H1 (cell line): ENCODE measurements around the gene NMNAT3. TPM values are rescaled to one million over a fixed set of nuclear protein-coding genes. Genes with fewer than 3 reads are reported as not detected.

Experiments used
- CTCF ChIA-PET: fragments of 300-600 bp; sonication (Branson Sonifier 250); formaldehyde crosslinking; loops from one replicate; lab custom pipeline; 2021; ENCODE audit not compliant: partially characterized antibody; lab: Charles Lee
- POLR2A ChIA-PET: fragments of 300-600 bp; sonication (Branson Sonifier 250); formaldehyde crosslinking; loops from one replicate; lab custom pipeline; 2021; ENCODE audit warnings: inconsistent platforms; ENCODE audit not compliant: partially characterized antibody; lab: Charles Lee
- DNase-seq, 2 experiments: peaks; one replicate each; pipeline versions ENCODE4 v3.0.0 to v3.0.0-alpha.2; 2010 to 2022; ENCODE audit warnings: low spot score in 2 of 2, low read depth in 1 of 2, mixed read lengths in 1 of 2
- FAIRE-seq: peaks from 2 replicates; lab custom pipeline; 2011; peaks lifted over from hg19 to GRCh38; lab: Jason Lieb, UNC
- H2AFZ ChIP-seq: 2 replicates; pipeline ENCODE4 v1.8.1; 2012; ENCODE audit warnings: low read length, inconsistent platforms
- H2AK5ac ChIP-seq: 2 replicates; pipeline ENCODE4 v1.6.1; 2013; ENCODE audit warnings: low read depth, low read length
- H2BK120ac ChIP-seq: replicated peaks from 2 replicates; pipeline ENCODE3; 2013; ENCODE audit warnings: low read depth, low read length, inconsistent platforms
- H2BK12ac ChIP-seq: 2 replicates; pipeline ENCODE4 v1.6.1; 2013; ENCODE audit warnings: low read depth, low read length
- H2BK15ac ChIP-seq: 2 replicates; pipeline ENCODE4 v1.6.1; 2013; ENCODE audit warnings: low read length
- H2BK20ac ChIP-seq: 2 replicates; pipeline ENCODE4 v1.6.1; 2013; ENCODE audit warnings: low read length
- H2BK5ac ChIP-seq: 2 replicates; pipeline ENCODE4 v1.6.1; 2013; ENCODE audit warnings: low read depth, low read length
- H3K14ac ChIP-seq: 2 replicates; pipeline ENCODE4 v1.6.1; 2013; ENCODE audit warnings: inconsistent platforms; ENCODE audit not compliant: insufficient read length
- H3K18ac ChIP-seq: 2 replicates; pipeline ENCODE4 v1.6.1; 2013; ENCODE audit warnings: low read length; ENCODE audit errors: extremely low read depth
- H3K23ac ChIP-seq: 2 replicates; pipeline ENCODE4 v1.6.1; 2013; ENCODE audit warnings: inconsistent platforms; ENCODE audit not compliant: insufficient read length
- H3K23me2 ChIP-seq: 2 replicates; pipeline ENCODE4 v1.6.1; 2013; ENCODE audit warnings: low read depth, low read length
- H3K27ac ChIP-seq: 2 replicates; pipeline ENCODE4 v1.6.1; 2011; ENCODE audit warnings: low read depth, low read length, inconsistent platforms
- H3K27me3 ChIP-seq, 4 experiments: replicated peaks in 1 of 4; 1 replicate in 1 of 4; 2 replicates in 3 of 4; pipeline versions ENCODE4 v1.6.1 to v1.8.1; 2011 to 2013; ENCODE audit warnings: low read length in 3 of 4, mild to moderate bottlenecking in 3 of 4, inconsistent platforms in 2 of 4, mixed read lengths in 2 of 4, moderate library complexity in 1 of 4; ENCODE audit not compliant: control insufficient read depth in 3 of 4, insufficient read depth in 3 of 4; ENCODE audit errors: extremely low read depth in 1 of 4
- H3K36me3 ChIP-seq, 4 experiments: 2 replicates each; pipeline versions ENCODE4 v1.6.1 to v1.8.1; 2011 to 2013; ENCODE audit warnings: mild to moderate bottlenecking in 4 of 4, low read length in 3 of 4, moderate library complexity in 2 of 4, control low read depth in 1 of 4, inconsistent platforms in 1 of 4; ENCODE audit not compliant: insufficient read depth in 4 of 4, control insufficient read depth in 2 of 4
- H3K4ac ChIP-seq: replicated peaks from 2 replicates; pipeline ENCODE3; 2013; ENCODE audit warnings: low read length, low read depth, mixed read lengths, inconsistent platforms; ENCODE audit not compliant: insufficient read length
- H3K4me1 ChIP-seq, 4 experiments: replicated peaks in 1 of 4; 1 replicate in 1 of 4; 2 replicates in 3 of 4; pipeline versions ENCODE4 v1.6.1 to v1.8.1; 2011 to 2013; ENCODE audit warnings: low read length in 3 of 4, inconsistent platforms in 2 of 4, mixed read lengths in 1 of 4; ENCODE audit not compliant: insufficient read depth in 4 of 4, control insufficient read depth in 3 of 4
- H3K4me2 ChIP-seq, 2 experiments: 2 replicates each; pipeline versions ENCODE4 v1.6.1 to v1.8.1; 2011 to 2013; ENCODE audit warnings: low read depth in 2 of 2, low read length in 2 of 2, control low read depth in 1 of 2, inconsistent platforms in 1 of 2, mild to moderate bottlenecking in 1 of 2; ENCODE audit not compliant: insufficient read depth in 1 of 2
- H3K4me3 ChIP-seq, 4 experiments: fragments of 200-600, 300-600 bp in 1 of 4; sonication (generic), shearing (Covaris generic), sonication (Bioruptor Twin) in 1 of 4; 2 replicates each; pipeline versions ENCODE4 v1.5.1 to v1.8.1; 2011 to 2016; ENCODE audit warnings: low read length in 4 of 4, low read depth in 3 of 4, control low read depth in 2 of 4, inconsistent platforms in 2 of 4, mild to moderate bottlenecking in 2 of 4, mixed read lengths in 1 of 4, moderate library complexity in 1 of 4; ENCODE audit not compliant: insufficient read depth in 2 of 4; ENCODE audit errors: extremely low read depth in 1 of 4
- H3K56ac ChIP-seq: replicated peaks from 2 replicates; pipeline ENCODE3; 2013; ENCODE audit warnings: low read depth, mild to moderate bottlenecking, mixed read lengths, low read length, inconsistent platforms; ENCODE audit not compliant: insufficient read length
- H3K79me1 ChIP-seq: 2 replicates; pipeline ENCODE4 v1.6.1; 2013; ENCODE audit warnings: low read depth, low read length, control low read depth
- H3K79me2 ChIP-seq, 2 experiments: 2 replicates each; pipeline versions ENCODE4 v1.6.1 to v1.8.1; 2012 to 2013; ENCODE audit warnings: low read length in 2 of 2, mild to moderate bottlenecking in 2 of 2, inconsistent platforms in 1 of 2; ENCODE audit not compliant: insufficient read depth in 2 of 2, control insufficient read depth in 1 of 2
- H3K9ac ChIP-seq, 4 experiments: replicated peaks in 1 of 4; 1 replicate in 1 of 4; 2 replicates in 3 of 4; pipeline versions ENCODE4 v1.6.1 to v1.8.1; 2011 to 2013; ENCODE audit warnings: low read depth in 3 of 4, low read length in 3 of 4, control low read depth in 2 of 4, mild to moderate bottlenecking in 2 of 4, moderate library complexity in 2 of 4, inconsistent platforms in 1 of 4; ENCODE audit errors: extremely low read depth in 1 of 4
- H3K9me3 ChIP-seq, 2 experiments: 2 replicates each; pipeline versions ENCODE4 v1.6.1 to v1.8.1; 2012 to 2013; ENCODE audit warnings: mild to moderate bottlenecking in 2 of 2, moderate library complexity in 2 of 2, control low read depth in 1 of 2, inconsistent platforms in 1 of 2, low read depth in 1 of 2, low read length in 1 of 2, mixed read lengths in 1 of 2; ENCODE audit not compliant: insufficient read depth in 2 of 2
- H4K20me1 ChIP-seq, 2 experiments: replicated peaks in 1 of 2; 2 replicates each; pipeline versions ENCODE3 to v1.8.1; 2011 to 2013; ENCODE audit warnings: inconsistent platforms in 2 of 2, low read length in 2 of 2, mild to moderate bottlenecking in 1 of 2; ENCODE audit not compliant: insufficient read depth in 2 of 2, control insufficient read depth in 1 of 2
- H4K5ac ChIP-seq: 2 replicates; pipeline ENCODE4 v1.6.1; 2013; ENCODE audit warnings: low read length, low read depth, mixed read lengths, inconsistent platforms; ENCODE audit not compliant: insufficient read length
- H4K8ac ChIP-seq: 2 replicates; pipeline ENCODE4 v1.8.0; 2013; ENCODE audit warnings: mild to moderate bottlenecking, moderate library complexity, low read length, inconsistent platforms; ENCODE audit not compliant: insufficient read depth; ENCODE audit errors: extremely low read depth
- H4K91ac ChIP-seq: replicated peaks from 2 replicates; pipeline ENCODE3; 2013; ENCODE audit warnings: low read length, mixed read lengths, inconsistent platforms; ENCODE audit not compliant: insufficient read length
- EP300 ChIP-seq, 2 experiments: IDR thresholded peaks; 1 replicate in 1 of 2; 2 replicates in 1 of 2; pipeline ENCODE4 v1.6.1; 2011 to 2012; ENCODE audit warnings: low read depth in 2 of 2, low read length in 2 of 2, mild to moderate bottlenecking in 2 of 2, borderline replicate concordance in 1 of 2, inconsistent platforms in 1 of 2, moderate library complexity in 1 of 2
- JUND ChIP-seq: IDR thresholded peaks from 2 replicates; pipeline ENCODE4 v1.6.1; 2011; ENCODE audit warnings: mild to moderate bottlenecking, improper control_type of control experiment, low read length
- SIX5 ChIP-seq: IDR thresholded peaks from 2 replicates; pipeline ENCODE4 v1.6.1; 2011; ENCODE audit warnings: mild to moderate bottlenecking, low read depth, low read length
- SUZ12 ChIP-seq: fragments of 200-600 bp; sonication (generic); IDR thresholded peaks from 2 replicates; pipeline ENCODE4 v1.6.1; 2012; ENCODE audit warnings: mild to moderate bottlenecking, inconsistent platforms, low read length, moderate library complexity, mixed read lengths
- whole genome bisulfite sequencing, 2 experiments: shearing (Covaris generic) in 1 of 2; methylation state at CpG; one replicate each; pipeline versions ENCODE4 v1.1.6 to v1.1.7; 2013 to 2015; ENCODE audit warnings: low lambda C conversion rate in 2 of 2, mixed read lengths in 2 of 2, inconsistent platforms in 1 of 2, low coverage in 1 of 2, missing lambda C conversion rate in 1 of 2; ENCODE audit not compliant: insufficient replicate concordance in 2 of 2, insufficient coverage in 1 of 2, insufficient read length in 1 of 2; ENCODE audit errors: extremely low coverage in 1 of 2, missing lambda C conversion rate in 1 of 2; 5-methylcytosine and 5-hydroxymethylcytosine counted together
- polyA plus RNA-seq, 7 experiments: library from polyadenylated mRNA; depleted of rRNA in 3 of 7; stranded (reverse) in 5 of 7; unstranded in 2 of 7; fragments of >200 nt in 5 of 7; fragments of 200-250 nt in 2 of 7; gene quantifications; 1 replicate in 5 of 7; 2 replicates in 1 of 7; 4 replicates in 1 of 7; pipeline versions ENCODE4 v1.2.1 to v1.2.3, GENCODE V29; 2011 to 2013; ENCODE audit warnings: missing spikeins in 2 of 7, mixed read lengths in 2 of 7
- total RNA-seq: library from RNA; stranded (reverse); fragmentation: NEBNext Ultra II Directional; extraction: Animal tissue kit (Norgen Biotek cat#: 25700); gene quantifications from 2 replicates; pipeline ENCODE4 v1.2.1, GENCODE V29; 2021

The NMNAT3 gene
- total and polyA plus RNA-seq, 2 of the 8 experiments (the other 6 are each of a cell fraction or from before 2014, with no cell fraction given), result 4.2 to 4.3 TPM

DNA sequence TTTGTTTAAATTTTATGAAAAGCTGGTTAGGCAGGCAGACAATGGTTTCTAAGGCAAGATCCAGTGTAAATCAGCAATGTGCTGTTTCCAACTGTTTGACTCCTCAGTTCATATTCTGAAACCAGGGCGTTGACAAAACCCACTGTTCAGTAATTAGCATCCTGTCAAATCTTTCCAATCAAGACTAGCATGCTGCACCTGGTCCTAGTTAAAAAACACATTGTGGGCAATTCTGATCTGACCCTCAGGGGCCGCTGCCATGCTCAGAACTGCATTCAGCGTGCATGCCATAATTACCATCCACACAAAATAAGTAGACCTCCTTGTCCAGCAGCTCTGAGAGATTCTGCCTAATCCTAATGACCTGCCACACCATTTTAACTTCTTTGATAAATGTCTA lies 117.4 kb downstream of the NMNAT3 start:
- peaks cover 0 to 3% (median 0%) of the 10 kb centered on the region in 4 experiments; a peak in 1 of 7 replicates for H3K4me1 ChIP-seq
- no peaks in the 10 kb centered on the region for H3K9me3 ChIP-seq
- H3K79me2 ChIP-seq, result no peaks in the 10 kb centered on the region
- H3K9ac ChIP-seq, result no peak overlapping the region
- no peak overlapping the region for H4K8ac ChIP-seq
- DNase-seq (no peak), FAIRE-seq (no peak)
- ChIA-PET CTCF (interaction anchor here (1.0 to 6.4 kb wide), 9 partner anchors 8 to 449 kb away, joined by 3 to 116 read pairs (median 13); no protein-coding TSS in a partner anchor), POLR2A (interaction anchor here (1.5 kb wide), 1 partner anchor 38 kb away, joined by 3 read pairs; no protein-coding TSS in a partner anchor)
- no peak overlapping the region for H3K23ac ChIP-seq
- no peaks in the 10 kb centered on the region for H3K36me3 ChIP-seq
- H3K4me2 ChIP-seq, result no peak overlapping the region
- H3K79me1 ChIP-seq, result no peaks in the 10 kb centered on the region
- no peak overlapping the region for H2BK15ac ChIP-seq
- no peak overlapping the region for H2AFZ ChIP-seq
- H3K23me2 ChIP-seq, result no peaks in the 10 kb centered on the region
- 79% methylated on average over 3 of the region's 3 CpGs; no CpG with 5 or more reads in 1 of the 2 experiments for WGBS, 2 experiments
- H2BK5ac ChIP-seq, result no peak overlapping the region
- no peak overlapping the region for H3K18ac ChIP-seq
- no peak overlapping the region for H2BK20ac ChIP-seq
- no peak overlapping the region for H3K4ac ChIP-seq
- no peak overlapping the region for H2AK5ac ChIP-seq
- H4K5ac ChIP-seq, result no peak overlapping the region
- no peak overlapping the region for H3K4me3 ChIP-seq
- H2BK120ac ChIP-seq, result no peak overlapping the region
- no peak overlapping the region for H3K14ac ChIP-seq
- H4K91ac ChIP-seq, result no peak overlapping the region
- H3K27ac ChIP-seq, result no peak overlapping the region
- no peaks in the 10 kb centered on the region for H3K27me3 ChIP-seq
- no peak overlapping the region for H3K56ac ChIP-seq
- no peaks in the 10 kb centered on the region for H4K20me1 ChIP-seq
- H2BK12ac ChIP-seq, result no peak overlapping the region
- TF ChIP-seq JUND (no peak), SUZ12 (no peak), EP300 (IDR thresholded peaks at IDR 0.05; ENCODE audit: borderline replicate concordance in 1 of 2, low read depth in 2 of 2, low read length in 2 of 2) (no peak), SIX5 (no peak)
